Stimulated activated CD8-positive, alpha-beta memory T cell treated with anti-CD3 and anti-CD28 coated beads, Interleukin-15, amount 100 ng/mL, for 24 hours (primary cell): ENCODE results near the gene SEMA5A.

Experiments used
- DNase-seq: peaks from one replicate; pipeline ENCODE4 v3.0.0-alpha.2; 2020; ENCODE audit warnings: low read depth

SEMA5A gene

DNA sequence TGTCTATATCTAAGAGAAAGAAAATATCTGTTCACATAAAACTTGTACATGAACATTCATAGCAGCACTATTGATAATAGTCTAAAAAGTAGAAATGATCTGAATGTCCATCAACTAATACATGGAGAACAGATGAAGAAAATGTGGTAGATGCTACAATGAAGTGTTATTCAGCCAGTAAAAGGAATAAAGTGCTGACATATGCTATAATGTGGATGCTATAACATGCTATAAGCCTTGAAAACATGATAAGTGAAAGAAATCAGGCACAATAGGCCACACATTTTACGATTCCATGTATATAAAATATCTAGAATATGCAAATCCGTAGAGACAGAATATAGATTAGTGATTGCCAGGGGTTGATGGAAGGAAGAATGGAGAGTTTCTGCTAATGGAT, 146.8 kb downstream of the SEMA5A start:
- DNase-seq: no peak

DNA sequence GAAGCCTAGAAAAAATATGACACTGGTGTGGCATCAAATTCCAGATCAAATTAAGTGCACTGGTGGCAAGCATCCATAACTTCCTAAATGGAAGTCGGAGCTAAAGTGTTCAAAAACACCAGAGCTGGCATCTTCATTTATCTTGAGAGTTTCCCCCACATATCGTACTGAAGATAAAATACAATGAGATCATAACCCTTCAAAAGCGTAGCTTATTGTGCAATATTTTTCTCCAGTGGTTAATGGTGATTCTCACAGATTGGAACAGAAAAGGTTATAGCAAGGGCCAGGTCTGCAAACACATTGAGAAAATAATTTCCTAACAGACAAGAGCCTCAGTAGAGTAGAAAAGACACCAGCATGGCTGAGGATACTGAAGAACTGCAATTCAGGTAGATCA, 147.6 kb downstream of the SEMA5A start:
- no peak for DNase-seq

DNA sequence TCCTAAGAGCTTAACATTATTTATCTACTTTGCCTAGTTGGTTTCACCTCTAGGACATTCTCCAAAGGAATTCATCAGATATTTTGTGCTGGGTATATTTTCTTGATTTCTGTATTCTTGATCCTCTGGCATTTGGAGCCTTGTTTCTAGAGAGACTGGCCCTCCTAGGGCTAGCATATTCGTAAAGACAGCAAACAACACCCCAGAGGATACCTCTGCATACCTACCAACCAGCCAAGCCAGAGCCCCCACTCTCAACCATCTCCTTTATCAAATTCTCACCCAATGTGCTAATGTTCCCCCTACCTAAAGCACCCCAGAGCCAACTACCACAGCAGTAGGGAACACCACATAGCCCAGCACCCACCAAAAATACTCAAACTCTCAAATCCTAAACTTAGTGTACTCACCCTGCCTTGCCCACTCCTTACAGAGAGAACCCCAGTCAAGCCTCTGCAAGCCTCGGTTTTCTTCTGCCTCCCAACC, 149.5 kb downstream of the SEMA5A start:
- DNase-seq: no peak

DNA sequence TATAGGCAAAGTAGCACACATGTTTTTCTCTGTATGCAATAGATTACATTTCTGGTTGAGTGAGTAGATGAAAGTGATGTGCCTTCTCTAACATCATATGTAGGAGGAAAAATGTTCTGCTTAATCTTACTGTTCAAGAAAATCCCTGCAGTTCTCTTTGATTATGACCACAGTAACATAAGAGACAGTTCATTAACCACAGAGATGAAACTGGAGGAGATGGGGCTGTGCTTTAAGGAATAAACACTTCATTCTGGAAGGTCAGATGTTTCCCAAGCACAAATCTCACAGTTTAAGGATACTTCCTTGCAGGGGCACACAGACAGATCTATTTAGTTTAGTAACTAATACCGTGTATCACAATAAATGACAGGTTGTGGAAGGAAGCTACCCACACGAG, 150.2 kb downstream of the SEMA5A start:
- no peak for DNase-seq

DNA sequence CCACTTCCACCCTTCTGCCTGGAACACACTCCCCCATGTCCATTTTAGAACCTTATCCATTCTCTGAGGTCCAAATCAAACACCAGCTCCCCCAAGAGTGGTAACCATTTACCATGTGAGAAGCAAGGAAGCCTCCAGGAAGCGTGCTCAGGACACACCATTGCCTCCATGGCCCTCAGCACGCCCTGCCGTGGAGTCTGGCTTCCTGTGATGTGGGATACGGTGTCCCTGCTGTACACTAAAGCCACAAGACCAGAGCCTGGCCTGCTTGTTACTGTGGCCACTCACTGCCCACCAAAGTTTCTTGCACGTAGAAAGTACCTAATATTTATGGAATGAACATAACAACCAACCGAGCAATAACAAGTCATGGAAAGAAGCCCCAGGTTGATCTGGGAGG, 151.7 kb downstream of the SEMA5A start:
- no peak for DNase-seq

DNA sequence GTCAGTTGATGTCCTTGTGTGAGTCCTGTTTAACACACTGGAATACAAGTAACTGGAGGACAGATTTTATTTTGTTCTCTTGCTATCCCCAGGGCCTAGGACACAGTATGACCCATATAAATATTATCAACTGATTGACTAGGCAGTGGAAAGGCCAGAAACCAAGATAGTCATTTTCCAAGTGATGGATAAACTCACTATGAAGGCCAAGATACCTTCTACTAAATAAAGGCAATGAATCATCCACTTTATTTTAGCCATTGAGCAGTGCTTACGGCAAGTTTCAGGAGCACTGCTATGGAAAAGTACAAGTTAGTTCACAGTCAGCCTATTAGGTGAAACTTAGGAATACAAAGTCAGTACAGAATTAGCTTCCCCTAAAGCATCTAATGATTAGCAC, 153.2 kb downstream of the SEMA5A start:
- no peak for DNase-seq

DNA sequence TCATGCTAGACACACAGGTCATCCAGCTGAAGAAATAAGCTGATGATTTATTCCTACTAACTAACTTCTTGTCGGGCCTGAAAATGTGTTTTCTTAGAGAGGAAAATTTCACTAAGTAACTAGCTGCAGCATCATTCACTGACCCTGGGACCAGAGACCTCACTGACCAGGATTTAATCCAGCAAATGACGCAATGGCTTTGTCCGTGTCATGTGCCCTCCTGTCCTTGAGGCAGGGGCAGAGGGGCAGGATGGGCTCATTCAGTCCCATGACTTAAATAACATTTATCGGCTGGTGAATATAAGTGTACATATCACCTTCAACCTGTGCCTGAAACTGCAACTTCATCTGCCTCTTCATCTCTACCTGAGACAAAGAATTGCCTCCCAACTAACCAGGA, 154.8 kb downstream of the SEMA5A start:
- no peak for DNase-seq

DNA sequence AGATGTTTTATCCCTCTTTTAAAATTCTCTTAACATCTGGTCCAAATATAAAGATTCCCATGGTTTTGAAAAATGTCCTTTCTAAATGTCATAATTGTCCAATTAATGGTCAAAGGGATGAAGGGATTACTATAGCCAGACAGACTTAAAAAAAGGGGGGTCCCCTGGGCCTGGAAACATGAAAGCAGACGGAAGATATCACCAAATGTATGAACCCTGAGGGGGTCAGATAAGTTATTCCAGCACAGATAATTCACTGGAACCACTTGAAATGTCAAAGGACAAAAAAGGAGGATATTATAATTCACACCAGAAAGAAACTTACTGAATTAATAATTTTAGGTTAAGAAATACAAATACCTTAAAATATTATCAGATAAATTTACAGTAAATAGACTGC, 155.8 kb downstream of the SEMA5A start:
- no peak for DNase-seq

DNA sequence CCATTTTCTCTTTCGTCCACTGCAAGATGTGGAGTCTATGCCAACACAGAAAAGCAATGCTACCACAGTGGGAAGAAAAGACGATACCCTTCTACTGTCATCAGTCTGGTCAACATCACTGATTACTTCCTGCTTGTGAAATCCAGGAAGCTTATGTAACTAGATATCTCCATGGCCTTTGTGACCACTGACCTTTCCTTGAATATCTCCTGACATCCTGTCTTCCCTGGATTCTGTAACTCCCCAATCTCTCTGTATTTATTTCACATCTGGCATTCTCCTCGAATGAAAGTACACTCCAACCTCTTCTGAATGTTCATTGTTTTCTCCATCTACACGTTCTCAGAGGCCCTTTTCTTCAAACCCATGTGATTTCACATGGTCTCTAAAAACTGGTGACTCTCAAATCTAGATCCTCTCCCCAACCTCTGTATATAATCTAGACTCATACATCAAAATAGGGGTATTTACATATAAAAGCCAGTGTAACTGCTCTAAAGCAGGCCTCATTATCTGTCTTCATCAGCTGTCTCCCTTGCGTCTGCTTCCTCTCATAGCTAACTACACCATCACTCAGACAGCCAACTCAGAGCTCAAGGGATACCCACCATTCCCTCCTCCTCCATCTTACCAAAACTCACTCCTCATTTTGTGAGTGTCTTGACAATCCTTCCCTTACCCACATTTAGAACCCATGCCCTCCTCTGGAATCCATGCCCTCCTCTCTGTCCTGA, 156.8 kb downstream of the SEMA5A start:
- no peak for DNase-seq

DNA sequence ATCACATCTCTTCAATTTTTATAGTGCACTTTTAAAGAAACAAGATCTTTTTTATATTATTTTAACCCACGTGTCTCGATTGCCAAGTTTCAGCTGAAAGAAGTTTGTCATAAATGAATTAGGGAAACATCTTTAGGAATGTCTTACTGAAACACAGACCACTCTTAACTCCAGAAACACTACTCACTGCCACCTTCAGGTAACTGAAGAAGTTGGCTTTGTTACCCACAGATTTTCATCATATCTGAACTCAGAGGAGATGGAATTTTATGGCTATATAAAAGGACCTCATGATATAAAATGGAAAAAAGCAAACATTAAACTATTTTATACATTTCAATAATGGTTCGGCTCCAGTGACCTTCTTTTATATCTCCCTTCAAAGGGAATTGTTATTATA, 158.0 kb downstream of the SEMA5A start:
- DNase-seq: no peak

DNA sequence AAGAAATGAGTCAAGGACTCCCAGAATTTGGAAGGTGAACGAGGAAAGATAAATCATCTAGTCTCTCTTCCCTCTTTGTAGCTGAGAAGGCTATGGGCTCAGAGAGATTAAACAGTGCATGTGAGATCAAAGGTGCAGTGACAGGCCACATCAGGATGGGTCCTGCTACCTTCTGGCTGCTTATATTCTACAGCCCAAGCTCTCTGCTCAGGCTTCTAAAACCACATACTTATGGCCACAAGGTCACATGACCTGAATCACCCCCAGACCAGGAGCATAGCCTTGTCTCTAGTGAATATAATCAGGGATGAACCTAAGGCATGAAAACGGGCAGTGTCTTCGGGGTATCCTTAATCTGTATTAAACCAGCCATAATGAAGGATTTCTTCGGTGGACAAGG, 158.9 kb downstream of the SEMA5A start:
- DNase-seq: no peak

DNA sequence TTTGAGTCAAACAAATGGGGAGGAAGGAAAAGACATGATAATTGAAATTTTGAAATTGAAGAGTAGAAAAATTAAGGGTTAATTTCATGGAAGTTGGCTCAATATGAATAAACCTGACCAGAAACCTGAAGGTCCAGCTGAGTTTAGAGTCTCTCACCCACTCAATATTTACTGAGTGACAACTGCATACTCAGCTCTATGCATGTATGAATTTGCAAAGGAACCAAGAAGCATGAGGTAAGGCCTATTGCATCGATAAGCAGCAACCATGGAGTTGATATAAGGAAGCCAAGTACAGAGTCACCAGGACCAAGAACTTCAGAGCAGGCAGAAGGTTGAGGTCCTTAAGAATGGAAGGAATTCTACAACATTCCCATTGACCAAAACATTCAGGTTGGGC, 163.4 kb downstream of the SEMA5A start:
- DNase-seq: no peak

DNA sequence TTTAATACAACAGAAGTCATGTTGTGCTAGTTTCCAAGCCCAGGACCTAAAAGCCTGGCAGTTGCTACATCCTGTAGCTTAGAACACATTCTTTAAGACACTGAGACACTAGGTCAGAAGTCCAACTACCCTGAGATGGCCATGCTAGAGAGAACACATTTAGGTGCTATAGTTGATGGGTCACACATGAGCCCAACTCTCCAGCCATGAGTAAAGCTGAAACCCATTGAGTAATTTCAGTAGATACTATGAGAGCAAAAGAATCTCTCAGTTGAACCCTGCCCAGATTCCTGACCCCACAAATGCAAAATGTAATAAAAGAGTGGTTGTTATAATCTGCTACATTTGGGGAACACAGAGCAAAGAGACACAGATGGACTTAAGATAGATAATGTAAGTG, 164.4 kb downstream of the SEMA5A start:
- no peak for DNase-seq

DNA sequence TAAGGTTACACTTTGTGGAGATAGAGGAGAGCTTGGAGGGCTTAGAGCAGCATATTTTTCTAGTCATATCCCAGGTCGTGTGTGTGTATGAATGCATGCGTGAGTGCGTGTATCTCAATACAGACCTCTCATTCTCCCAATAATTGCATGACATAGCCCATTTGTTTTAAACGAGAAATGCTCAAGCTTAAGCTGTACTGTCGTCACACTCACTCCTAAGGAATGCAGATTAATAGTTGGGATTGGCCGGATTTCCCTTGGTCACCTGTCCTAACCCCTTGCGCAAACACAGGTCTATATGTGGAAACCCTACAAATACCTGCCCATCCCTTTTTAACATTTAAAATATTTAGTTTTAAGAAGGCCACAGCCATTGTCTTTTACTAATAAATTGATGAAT, 165.8 kb downstream of the SEMA5A start:
- no peak for DNase-seq

DNA sequence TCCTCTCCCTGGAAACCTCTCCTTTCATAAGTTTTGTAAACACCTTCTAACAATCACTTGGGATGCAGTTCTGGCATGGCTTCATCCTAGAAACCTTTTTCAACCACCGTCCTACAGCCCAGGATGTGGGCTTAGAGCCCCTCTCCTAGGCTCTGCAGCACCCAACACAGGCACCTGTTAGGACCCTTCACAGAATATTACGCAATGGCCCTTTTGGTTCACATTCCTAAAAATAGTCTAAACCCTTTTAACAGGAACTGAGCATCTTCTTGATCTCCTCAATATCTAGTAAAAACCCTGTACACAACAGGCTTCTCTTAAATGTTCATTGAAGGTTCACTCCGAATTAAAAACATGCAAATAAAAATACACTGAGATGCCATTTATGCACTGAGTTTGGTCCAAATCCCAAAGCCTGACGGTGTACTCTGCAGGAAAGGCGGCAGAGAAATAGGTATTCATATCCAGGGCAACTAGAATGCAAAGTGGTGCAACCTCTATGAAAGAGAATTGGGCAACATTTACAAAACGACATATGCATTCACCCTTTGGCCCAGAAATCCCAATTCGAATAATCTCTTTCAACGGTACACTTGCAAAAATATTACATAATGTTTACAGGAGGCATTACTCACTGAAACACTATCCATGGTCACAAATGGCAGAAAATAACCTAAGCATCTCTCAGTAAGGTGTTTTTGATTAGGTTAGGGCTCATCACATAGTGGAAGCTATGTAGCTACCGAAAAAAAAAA, 169.3 kb downstream of the SEMA5A start:
- no peak for DNase-seq

DNA sequence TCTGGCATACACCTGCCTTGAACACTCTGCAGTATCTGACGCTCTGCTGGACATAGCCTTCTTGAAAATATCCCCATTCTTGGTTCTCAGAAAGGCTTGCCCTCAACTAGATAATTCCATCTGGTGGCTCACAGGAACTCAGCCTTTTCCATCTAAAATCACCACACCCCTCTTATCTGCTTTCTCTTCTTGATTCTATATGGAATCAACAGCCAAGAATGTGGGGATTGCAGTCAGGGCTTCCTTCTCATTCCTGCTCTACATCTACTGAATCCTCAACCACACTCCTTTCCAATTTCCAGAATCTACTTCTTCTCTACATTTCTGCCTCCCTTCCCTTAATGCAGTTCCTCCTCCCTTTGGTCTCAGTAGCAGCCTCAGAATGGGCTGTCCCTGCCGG, 170.1 kb downstream of the SEMA5A start:
- DNase-seq: no peak

DNA sequence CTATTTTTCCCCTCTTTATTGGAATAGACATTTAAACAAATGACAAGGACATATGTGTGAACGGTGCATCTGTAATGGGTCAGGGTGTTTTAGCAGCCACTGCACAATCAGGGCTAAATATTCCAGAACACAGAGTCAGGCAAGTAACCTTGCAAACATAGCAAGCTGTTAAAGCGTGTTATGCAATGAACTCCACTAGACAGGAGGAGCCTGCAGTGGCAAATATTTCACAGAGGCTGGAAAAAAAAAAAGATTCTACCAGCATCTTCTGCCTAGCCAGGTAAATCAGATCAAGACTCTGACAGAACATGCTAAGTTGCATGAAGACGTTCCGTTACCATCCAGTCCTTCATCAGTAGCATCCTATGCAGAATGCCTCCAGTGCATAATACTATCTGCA, 171.8 kb downstream of the SEMA5A start:
- no peak for DNase-seq

DNA sequence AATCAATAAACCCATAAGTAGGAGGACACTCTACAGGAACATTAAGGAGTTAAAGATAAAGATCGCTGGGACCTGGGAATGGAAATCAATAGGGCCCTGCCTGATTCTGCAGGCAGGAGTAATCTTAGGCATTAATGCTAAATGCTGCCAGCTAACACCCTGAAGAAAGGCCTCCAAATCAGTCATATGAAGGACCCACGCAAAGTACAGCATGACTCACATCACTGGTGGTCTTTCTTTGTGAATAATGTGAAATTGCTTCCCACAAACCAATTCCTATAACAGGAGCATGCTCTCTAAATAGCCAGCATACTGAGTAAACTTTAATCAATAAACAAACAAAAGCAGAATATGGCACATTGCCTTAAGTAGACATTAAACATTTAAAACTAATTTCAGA, 172.3 kb downstream of the SEMA5A start:
- DNase-seq: no peak

DNA sequence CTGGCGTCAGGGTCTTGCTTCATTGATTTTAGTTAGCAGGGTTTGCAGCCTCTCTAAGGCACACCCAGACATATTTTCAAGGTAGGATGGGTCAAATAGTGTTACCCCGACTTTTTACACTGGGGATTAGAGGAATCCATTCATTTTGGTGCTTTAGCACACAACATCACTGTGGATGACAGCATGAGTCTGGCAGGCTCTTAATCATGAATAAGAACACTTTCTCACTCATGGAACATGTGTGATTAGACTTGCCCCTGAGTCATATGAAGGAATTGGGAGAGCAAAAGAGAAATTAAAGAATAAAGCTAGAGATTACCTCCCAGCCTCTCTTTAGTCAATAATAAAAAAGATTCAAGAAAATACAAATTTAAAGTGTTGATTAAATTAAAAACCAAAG, 175.6 kb downstream of the SEMA5A start:
- no peak for DNase-seq

DNA sequence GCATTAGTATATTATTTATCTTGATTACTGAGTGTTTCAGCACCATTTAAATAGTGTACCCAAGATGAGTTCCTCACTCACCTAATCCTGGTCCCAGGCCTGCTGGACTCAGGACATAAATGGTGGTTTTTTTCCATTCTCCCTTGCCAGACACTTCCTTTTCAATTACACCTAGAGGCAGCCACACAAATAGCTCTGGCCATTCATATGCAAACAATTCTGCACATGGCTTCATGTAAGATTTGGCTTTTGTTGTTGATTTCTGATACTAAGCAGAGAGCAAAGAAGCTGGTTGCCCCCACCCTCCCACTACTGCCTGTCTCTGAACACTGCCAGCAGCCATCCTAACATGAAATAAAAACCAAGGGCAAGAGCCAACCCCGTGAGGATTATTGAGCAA, 180.4 kb downstream of the SEMA5A start:
- DNase-seq: no peak

DNA sequence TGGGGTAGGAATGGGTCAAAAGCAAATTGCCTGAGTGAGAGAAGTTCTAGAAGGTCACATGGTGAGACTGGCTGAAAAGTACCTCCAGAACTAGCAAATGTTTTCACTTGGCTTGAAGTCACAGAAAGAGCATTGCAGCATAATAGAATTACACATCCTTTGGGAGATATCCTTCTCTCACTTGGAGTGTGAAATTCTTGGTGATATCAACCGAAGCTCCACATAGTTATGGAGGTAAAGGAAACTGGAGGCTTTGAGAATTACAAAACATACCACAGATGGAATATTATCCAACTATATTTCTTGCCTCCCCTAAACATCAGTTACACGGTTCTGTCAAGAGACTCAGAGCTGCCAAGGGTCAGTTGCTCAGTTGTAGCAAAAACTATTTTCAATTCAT, 182.4 kb downstream of the SEMA5A start:
- DNase-seq: no peak

DNA sequence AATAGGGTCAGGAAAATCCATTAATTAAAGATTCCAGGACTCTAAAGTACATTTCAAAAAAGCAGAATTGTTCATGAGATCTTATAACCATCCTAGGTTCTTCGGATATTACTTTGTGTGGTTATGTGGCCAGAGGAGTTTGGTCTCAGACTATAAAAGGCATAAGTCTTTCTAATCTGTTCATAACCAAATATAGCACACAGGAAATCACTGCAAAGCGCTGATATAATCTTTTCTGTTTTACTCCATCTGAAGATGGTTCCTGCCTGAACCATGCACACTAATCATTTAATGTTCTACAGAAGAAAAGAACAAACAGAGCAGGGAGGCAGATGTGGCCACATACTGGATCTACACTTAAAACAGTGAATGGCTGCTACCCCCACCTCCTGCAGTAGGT, 182.8 kb downstream of the SEMA5A start:
- DNase-seq: no peak

DNA sequence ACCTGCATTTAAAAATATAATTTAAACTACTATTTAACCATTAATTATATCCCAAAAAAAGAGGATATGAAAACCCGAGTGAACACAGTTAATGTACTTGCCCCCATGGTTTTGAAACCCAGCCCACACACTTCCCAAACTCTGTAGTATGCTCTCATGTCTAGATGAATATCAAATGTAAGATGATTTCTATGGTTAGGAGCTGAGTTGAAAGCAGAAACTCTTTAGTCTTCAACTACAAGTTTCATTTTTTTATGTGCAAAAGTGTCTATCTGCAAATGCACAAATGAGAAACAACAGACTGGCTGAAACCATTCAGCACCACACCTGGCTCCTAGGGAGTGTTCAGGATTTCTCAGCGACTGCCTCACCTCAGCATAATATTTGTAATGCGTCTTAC, 183.3 kb downstream of the SEMA5A start:
- DNase-seq: no peak

DNA sequence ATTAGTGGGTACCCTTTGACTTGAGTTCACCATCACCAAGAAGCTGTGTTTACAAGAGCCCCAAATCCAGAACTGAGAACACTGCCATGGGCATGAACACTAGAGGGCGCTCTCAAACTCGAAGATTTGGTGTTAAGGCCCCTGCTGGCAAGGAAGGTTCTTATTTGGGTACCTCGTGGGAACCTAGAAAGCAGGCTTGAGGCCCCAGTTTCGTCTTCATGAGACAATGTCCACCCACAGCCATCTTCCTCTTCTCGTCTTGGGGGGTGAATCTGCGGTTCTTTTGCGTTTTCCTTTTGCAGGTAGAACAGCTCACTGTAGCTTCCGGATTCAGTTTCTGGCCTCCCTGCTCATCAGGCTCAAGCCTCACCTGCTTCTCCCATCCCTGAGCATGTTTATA, 184.0 kb downstream of the SEMA5A start:
- no peak for DNase-seq
